Vagina (tissue), 2 donors: Measurements from ENCODE around the gene VRK1.

ENCODE experiments used
- CTCF ChIP-seq, 3 experiments: fragments of 450-650 bp in 2 of 3; fragments of 200-600 bp in 1 of 3; sonication (generic) in 1 of 3; IDR thresholded peaks; one replicate each; pipeline ENCODE4 v1.5.1; 2017 to 2019; ENCODE audit warnings: antibody characterized with exemption in 3 of 3, mild to moderate bottlenecking in 2 of 3, moderate library complexity in 2 of 3
- POLR2A ChIP-seq, 2 donors: fragments of 450-650 bp; IDR thresholded peaks; one replicate each; pipeline ENCODE4 v1.6.1; 2017; ENCODE audit warnings: antibody characterized with exemption in 2 of 2, mild to moderate bottlenecking in 2 of 2, moderate library complexity in 2 of 2
- POLR2AphosphoS5 ChIP-seq, 2 donors: sonication (generic); formaldehyde crosslinking; IDR thresholded peaks; one replicate each; pipeline ENCODE4 v1.9.0; 2017; ENCODE audit warnings: antibody characterized with exemption in 2 of 2, mild to moderate bottlenecking in 2 of 2, low read depth in 1 of 2; ENCODE audit not compliant: insufficient read depth in 1 of 2

- TF ChIP-seq POLR2A (IDR thresholded peaks at IDR 0.05) (no peak), CTCF (IDR thresholded peaks at IDR 0.05) (no peak), POLR2AphosphoS5 (IDR thresholded peaks at IDR 0.05; ENCODE audit: insufficient read depth in 1 of 2, low read depth in 1 of 2) (no peak)
Measured at GRCh38 chr14:96827290-96827689, 30.1 kb downstream of the VRK1 start.
